Hepatocyte (in vitro differentiated cells): ENCODE results near the gene ZSWIM2.

Experiments used
- EZH2 ChIP-seq: fragments of 200-600 bp; sonication (generic); IDR thresholded peaks from 2 replicates; pipeline ENCODE4 v1.6.1; 2016; ENCODE audit warnings: antibody characterized with exemption, mild to moderate bottlenecking, borderline replicate concordance
- EZH2phosphoT487 ChIP-seq: fragments of 200-600 bp; sonication (generic); IDR thresholded peaks from one replicate; pipeline ENCODE4 v1.6.1; 2018; ENCODE audit warnings: antibody characterized with exemption, mild to moderate bottlenecking, low read depth, moderate library complexity; ENCODE audit not compliant: unreplicated experiment, severe bottlenecking
- TF ChIP-seq, protein P1 (sequence below): fragments of 200-600 bp; sonication (generic); IDR thresholded peaks from 2 replicates; pipeline ENCODE4 v1.5.1; 2016; ENCODE audit warnings: antibody characterized with exemption, mild to moderate bottlenecking; ENCODE audit not compliant: poor library complexity

DNA sequence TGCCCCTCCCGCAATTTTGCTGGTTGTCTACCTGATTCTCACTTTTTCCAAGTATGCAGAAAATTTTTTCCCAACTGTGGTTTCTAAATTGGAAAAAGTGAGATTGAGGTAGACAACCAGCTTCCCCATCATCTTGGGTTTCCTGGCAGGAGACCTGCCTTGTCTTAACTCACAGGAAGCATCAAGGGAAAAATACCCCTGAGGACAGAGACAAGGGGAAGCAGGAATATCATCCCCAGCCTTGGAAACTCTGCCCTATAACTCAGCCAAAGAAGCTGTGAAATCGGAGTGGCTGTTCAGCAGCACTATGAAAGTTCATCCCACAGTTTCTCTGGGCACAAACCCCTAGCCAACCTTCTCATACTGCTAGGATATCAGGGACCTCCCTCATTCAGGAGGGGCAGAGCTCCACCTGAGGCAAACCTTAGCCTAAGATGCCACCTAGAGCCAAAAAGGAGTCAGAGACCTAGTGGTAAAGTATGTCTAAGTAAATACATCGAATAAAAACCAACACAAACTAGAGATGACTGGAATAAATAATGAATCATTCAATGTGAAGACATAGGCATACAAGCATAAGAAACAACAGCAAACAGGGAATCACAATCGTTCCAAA is 68.2 kb downstream of the ZSWIM2 start:
- TF ChIP-seq EZH2 (no peak), EZH2phosphoT487 (no peak)
- TF ChIP-seq, protein P1, sequence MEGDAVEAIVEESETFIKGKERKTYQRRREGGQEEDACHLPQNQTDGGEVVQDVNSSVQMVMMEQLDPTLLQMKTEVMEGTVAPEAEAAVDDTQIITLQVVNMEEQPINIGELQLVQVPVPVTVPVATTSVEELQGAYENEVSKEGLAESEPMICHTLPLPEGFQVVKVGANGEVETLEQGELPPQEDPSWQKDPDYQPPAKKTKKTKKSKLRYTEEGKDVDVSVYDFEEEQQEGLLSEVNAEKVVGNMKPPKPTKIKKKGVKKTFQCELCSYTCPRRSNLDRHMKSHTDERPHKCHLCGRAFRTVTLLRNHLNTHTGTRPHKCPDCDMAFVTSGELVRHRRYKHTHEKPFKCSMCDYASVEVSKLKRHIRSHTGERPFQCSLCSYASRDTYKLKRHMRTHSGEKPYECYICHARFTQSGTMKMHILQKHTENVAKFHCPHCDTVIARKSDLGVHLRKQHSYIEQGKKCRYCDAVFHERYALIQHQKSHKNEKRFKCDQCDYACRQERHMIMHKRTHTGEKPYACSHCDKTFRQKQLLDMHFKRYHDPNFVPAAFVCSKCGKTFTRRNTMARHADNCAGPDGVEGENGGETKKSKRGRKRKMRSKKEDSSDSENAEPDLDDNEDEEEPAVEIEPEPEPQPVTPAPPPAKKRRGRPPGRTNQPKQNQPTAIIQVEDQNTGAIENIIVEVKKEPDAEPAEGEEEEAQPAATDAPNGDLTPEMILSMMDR, result peak; percentile 37
